SH-SY5Y (cell line): ENCODE data around the gene KRTAP1-5.

Experiments used
- GATA2 ChIP-seq: IDR thresholded peaks from 2 replicates; pipeline ENCODE4 v1.6.1; 2011; ENCODE audit warnings: mild to moderate bottlenecking, low read depth, low read length
- GATA3 ChIP-seq: IDR thresholded peaks from 2 replicates; pipeline ENCODE4 v1.6.1; 2011; ENCODE audit warnings: low read depth, mild to moderate bottlenecking, low read length, moderate library complexity

DNA sequence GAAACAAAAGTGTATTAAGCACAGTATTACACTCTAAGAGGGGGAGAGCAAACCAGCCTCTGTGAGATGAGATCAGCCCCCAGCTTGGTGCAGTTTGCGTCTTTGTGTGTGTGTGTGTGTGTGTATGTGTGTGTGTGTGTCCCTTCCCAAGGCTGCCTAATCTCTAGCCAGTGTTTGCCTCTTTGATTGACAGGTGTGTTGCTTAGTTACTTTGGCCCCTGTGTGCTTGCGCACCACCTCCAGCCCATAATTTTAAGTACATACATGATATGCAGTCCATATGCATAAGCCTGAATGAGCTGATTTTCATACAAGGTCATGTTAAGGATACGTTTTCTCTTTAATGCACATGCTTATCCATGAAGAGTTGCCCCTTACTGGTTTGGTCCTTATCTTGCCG lies 25.2 kb downstream of the KRTAP1-5 start:
- no peak for TF ChIP-seq GATA2
- TF ChIP-seq GATA3 = no peak
